ENCODE measurements around the gene ZNF184.
A peak's percentile ranks its signal among the peaks of the same experiment; 100 is the strongest.

The ZNF184 gene

GRCh38 chr6:27503436-27504030 is 30.6 kb upstream of the ZNF184 start:
- Histone ChIP-seq H3K4me3 (peak overlapping the region; percentile 41 to 50), H3K9me3 (no peaks in the 10 kb centered on the region), H3K27me3 (peaks cover 0 to 2% of the 10 kb centered on the region in 2 donors), H3K36me3 (no peaks in the 10 kb centered on the region), H3K27ac (peak overlapping the region in 1 of 2 donors; percentile 10), H3K4me1 (peaks cover 0 to 12% (median 7%) of the 10 kb centered on the region in 4 donors)
- intact Hi-C loops (cut with DNase I; ENCODE audit: low total_unique reads), result no loop called here
- DNase-seq, result peak; percentile 46 to 78
- no peak for TF ChIP-seq CTCF (IDR thresholded peaks at IDR 0.05)

- H3K27me3 ChIP-seq, result no peaks in the 10 kb centered on the region
- intact Hi-C loops (cut with DNase I; ENCODE audit: low total_unique reads), result no loop called here
- peak overlapping the region in 1 of 2 donors; percentile 10 for H3K27ac ChIP-seq
- H3K9me3 ChIP-seq, result no peaks in the 10 kb centered on the region
- DNase-seq, result peak; percentile 68 to 75
- TF ChIP-seq CTCF (IDR thresholded peaks at IDR 0.05), result no peak
- peaks cover 0 to 12% (median 7%) of the 10 kb centered on the region in 4 donors for H3K4me1 ChIP-seq
- H3K36me3 ChIP-seq, result no peaks in the 10 kb centered on the region
- peak overlapping the region; percentile 41 to 50 for H3K4me3 ChIP-seq
Measured at GRCh38 chr6:27502508-27503435, 29.9 kb upstream of the ZNF184 start.

DNA sequence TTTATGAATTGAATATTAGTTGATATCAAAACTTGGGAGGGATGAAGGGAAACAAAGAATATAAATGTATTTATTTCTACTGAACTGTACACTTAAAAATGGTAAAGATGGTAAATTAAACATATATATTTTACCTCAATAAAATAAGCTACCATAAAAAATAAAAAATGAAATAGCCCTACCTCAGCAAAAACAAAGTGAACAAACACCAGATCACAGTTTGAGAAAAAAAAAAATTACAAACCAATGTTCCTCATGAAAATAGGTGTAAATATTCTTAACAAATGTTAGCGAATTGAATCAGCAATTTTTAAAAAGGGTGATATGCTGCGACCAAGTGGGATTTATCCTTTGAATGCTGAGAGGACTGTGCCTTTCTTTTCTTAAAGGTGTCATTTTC is 28.3 kb upstream of the ZNF184 start:
- Histone ChIP-seq H3K36me3 (no peaks in the 10 kb centered on the region), H3K4me1 (peaks cover 0 to 12% (median 7%) of the 10 kb centered on the region in 4 donors), H3K27ac (no peak overlapping the region), H3K9me3 (no peaks in the 10 kb centered on the region), H3K27me3 (no peaks in the 10 kb centered on the region), H3K4me3 (no peak overlapping the region)
- no peak for DNase-seq
- TF ChIP-seq CTCF (IDR thresholded peaks at IDR 0.05), result no peak
- intact Hi-C loops (cut with DNase I; ENCODE audit: low total_unique reads), result no loop called here

DNA sequence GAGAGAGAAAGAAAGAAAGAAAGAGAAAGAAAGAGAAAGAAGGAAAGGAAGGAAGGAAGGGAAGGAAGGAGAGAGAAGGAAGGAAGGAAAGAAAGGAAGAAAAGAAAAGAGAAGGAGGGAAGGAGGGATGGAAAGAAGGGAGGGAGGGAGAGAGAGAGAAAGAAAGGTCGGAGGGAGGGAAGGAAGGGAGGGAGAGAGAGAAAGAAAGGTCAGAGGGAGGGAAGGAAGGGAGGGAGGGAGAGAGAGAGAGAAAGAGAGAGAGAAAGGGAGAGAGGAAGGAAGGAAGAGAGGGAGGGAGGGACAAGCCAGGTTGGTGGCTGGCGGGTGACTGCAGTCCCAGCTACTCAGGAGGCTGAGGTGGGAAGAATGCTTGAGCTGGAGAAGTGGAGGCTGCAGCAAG is 27.3 kb upstream of the ZNF184 start:
- Histone ChIP-seq H3K36me3 (no peaks in the 10 kb centered on the region), H3K4me3 (no peak overlapping the region), H3K9me3 (no peaks in the 10 kb centered on the region), H3K4me1 (peaks cover 0 to 12% (median 7%) of the 10 kb centered on the region in 4 donors), H3K27ac (no peak overlapping the region), H3K27me3 (no peaks in the 10 kb centered on the region)
- no peak for TF ChIP-seq CTCF (IDR thresholded peaks at IDR 0.05)
- DNase-seq, result no peak
- intact Hi-C loops (cut with DNase I; ENCODE audit: low total_unique reads), result no loop called here

DNA sequence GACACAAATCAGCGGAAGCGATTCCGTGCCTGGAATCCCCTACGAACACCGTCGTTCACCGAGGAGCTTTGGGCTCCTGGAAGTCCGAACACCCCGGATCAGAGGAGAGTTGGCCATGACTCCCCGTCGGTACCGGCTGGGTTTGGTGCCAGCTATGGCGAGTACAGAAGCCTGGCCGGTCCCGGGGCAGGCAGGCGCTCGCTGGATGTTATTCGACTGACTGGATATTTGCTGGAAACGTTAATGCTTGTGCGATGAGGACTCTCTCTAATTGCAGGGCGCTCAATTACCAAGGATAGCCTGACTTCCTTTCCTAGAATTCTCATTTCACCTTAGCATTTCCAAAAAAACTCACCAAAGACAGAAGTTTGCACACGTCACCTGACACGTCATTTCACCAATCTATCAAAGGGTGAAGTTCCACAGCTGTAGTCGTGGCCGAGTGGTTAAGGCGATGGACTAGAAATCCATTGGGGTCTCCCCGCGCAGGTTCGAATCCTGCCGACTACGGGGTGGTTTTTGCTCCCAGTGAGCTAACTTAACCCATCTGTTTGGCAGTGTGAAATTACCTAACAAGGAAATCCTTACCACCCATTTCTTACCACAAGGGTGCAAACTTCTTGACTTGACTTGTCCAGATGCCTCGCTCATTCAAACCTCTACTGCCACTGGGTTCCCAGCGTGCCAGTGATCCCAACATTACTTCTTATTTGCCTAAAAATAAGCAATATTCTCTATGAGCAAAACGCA is 22.7 kb upstream of the ZNF184 start:
- no peak for TF ChIP-seq CTCF (IDR thresholded peaks at IDR 0.05)
- DNase-seq, result peak; percentile 49 to 82
- Histone ChIP-seq H3K27me3 (no peaks in the 10 kb centered on the region), H3K4me3 (peak overlapping the region; percentile 54 to 61), H3K36me3 (no peaks in the 10 kb centered on the region), H3K9me3 (no peaks in the 10 kb centered on the region), H3K27ac (peak overlapping the region; percentile 58 to 64), H3K4me1 (peaks cover 0 to 5% (median 0%) of the 10 kb centered on the region in 4 donors)
- intact Hi-C loops (cut with DNase I; ENCODE audit: low total_unique reads), result no loop called here

Measured in tibial artery (tissue), 4 donors.